Measurements from ENCODE around the gene SMC2.
A peak's percentile ranks its signal among the peaks of the same experiment; 100 is the strongest.

SMC2 gene

GRCh38 chr9:104091708-104092107 is 2.4 kb upstream of the SMC2 start:
- Histone ChIP-seq H3K79me1 (ENCODE audit: low read depth, low read length) (no peaks in the 10 kb centered on the region), H2AFZ (ENCODE audit: low read length) (peak overlapping the region; percentile 34), H3K27me3 (ENCODE audit: control insufficient read depth in 3 of 3, insufficient read depth in 3 of 3, low read depth in 1 of 3, low read length in 3 of 3) (no peaks in the 10 kb centered on the region), H3K9me3 (replicated peaks in 1 of 2; ENCODE audit: control insufficient read depth in 2 of 2, insufficient read depth in 1 of 2, low read depth in 1 of 2, low read length in 2 of 2) (no peaks in the 10 kb centered on the region), H2BK15ac (ENCODE audit: low read length) (no peak overlapping the region), H3K4me2 (ENCODE audit: insufficient read depth, low read length, poor library complexity, severe bottlenecking) (no peak overlapping the region), H3K18ac (ENCODE audit: low read length) (no peak overlapping the region), H2BK5ac (ENCODE audit: low read length) (no peak overlapping the region), H3K4me1 (ENCODE audit: control insufficient read depth in 2 of 2, insufficient read depth in 1 of 2, low read depth in 1 of 2, low read length in 2 of 2) (peaks cover 3 to 9% of the 10 kb centered on the region in 2 donors), H3K9ac (ENCODE audit: low read depth, low read length, poor library complexity) (no peak overlapping the region), H2BK12ac (ENCODE audit: low read length) (no peak overlapping the region), H3K4me3 (ENCODE audit: low read length in 2 of 2) (no peak overlapping the region), H2BK120ac (ENCODE audit: low read depth, low read length) (no peak overlapping the region), H4K91ac (ENCODE audit: low read depth, low read length, poor library complexity) (no peak overlapping the region), H2AK5ac (ENCODE audit: low read depth, low read length) (no peak overlapping the region), H3K4ac (ENCODE audit: low read length) (no peak overlapping the region), H3K27ac (replicated peaks; ENCODE audit: low read length) (no peak overlapping the region), H3K36me3 (replicated peaks in 1 of 2; ENCODE audit: control insufficient read depth in 2 of 2, insufficient read depth in 2 of 2, low read length in 2 of 2) (peaks cover 0 to 10% of the 10 kb centered on the region in 2 donors), H4K8ac (ENCODE audit: low read depth, low read length) (no peak overlapping the region), H3K14ac (ENCODE audit: low read length) (no peak overlapping the region), H3K23ac (ENCODE audit: low read depth, low read length, poor library complexity) (no peak overlapping the region)
- DNase-seq (ENCODE audit: low spot score), result no peak
- no CpG with 5 or more reads among the region's 4 CpGs for WGBS, 2 donors (ENCODE audit: extremely low coverage in 2 of 2, insufficient read length in 2 of 2, insufficient replicate concordance in 1 of 2)

- WGBS, 2 donors (ENCODE audit: extremely low coverage in 2 of 2, insufficient read length in 2 of 2, insufficient replicate concordance in 1 of 2), result no CpG with 5 or more reads among the region's 2 CpGs
- Histone ChIP-seq H3K18ac (ENCODE audit: low read length) (no peak overlapping the region), H3K4me1 (ENCODE audit: control insufficient read depth in 2 of 2, insufficient read depth in 1 of 2, low read depth in 1 of 2, low read length in 2 of 2) (peaks cover 3 to 9% of the 10 kb centered on the region in 2 donors), H3K9ac (ENCODE audit: low read depth, low read length, poor library complexity) (no peak overlapping the region), H2AK5ac (ENCODE audit: low read depth, low read length) (no peak overlapping the region), H4K8ac (ENCODE audit: low read depth, low read length) (no peak overlapping the region), H2AFZ (ENCODE audit: low read length) (no peak overlapping the region), H3K4me3 (ENCODE audit: low read length in 2 of 2) (no peak overlapping the region), H3K4me2 (ENCODE audit: insufficient read depth, low read length, poor library complexity, severe bottlenecking) (no peak overlapping the region), H3K23ac (ENCODE audit: low read depth, low read length, poor library complexity) (no peak overlapping the region), H2BK5ac (ENCODE audit: low read length) (no peak overlapping the region), H3K36me3 (replicated peaks in 1 of 2; ENCODE audit: control insufficient read depth in 2 of 2, insufficient read depth in 2 of 2, low read length in 2 of 2) (peaks cover 0 to 12% of the 10 kb centered on the region in 2 donors), H3K27me3 (ENCODE audit: control insufficient read depth in 3 of 3, insufficient read depth in 3 of 3, low read depth in 1 of 3, low read length in 3 of 3) (no peaks in the 10 kb centered on the region), H4K91ac (ENCODE audit: low read depth, low read length, poor library complexity) (no peak overlapping the region), H3K14ac (ENCODE audit: low read length) (no peak overlapping the region), H3K4ac (ENCODE audit: low read length) (no peak overlapping the region), H3K79me1 (ENCODE audit: low read depth, low read length) (no peaks in the 10 kb centered on the region), H3K9me3 (replicated peaks in 1 of 2; ENCODE audit: control insufficient read depth in 2 of 2, insufficient read depth in 1 of 2, low read depth in 1 of 2, low read length in 2 of 2) (no peaks in the 10 kb centered on the region), H2BK12ac (ENCODE audit: low read length) (no peak overlapping the region), H2BK15ac (ENCODE audit: low read length) (no peak overlapping the region), H2BK120ac (ENCODE audit: low read depth, low read length) (no peak overlapping the region), H3K27ac (replicated peaks; ENCODE audit: low read length) (no peak overlapping the region)
- no peak for DNase-seq (ENCODE audit: low spot score)
Measured at GRCh38 chr9:104092192-104092591, 1.9 kb upstream of the SMC2 start.

GRCh38 chr9:104092875-104093600 is 1.1 kb upstream of the SMC2 start:
- no peak overlapping the region for H2BK5ac ChIP-seq (ENCODE audit: low read length)
- no peak overlapping the region for H3K14ac ChIP-seq (ENCODE audit: low read length)
- no peak overlapping the region for H2BK12ac ChIP-seq (ENCODE audit: low read length)
- no peak for DNase-seq (ENCODE audit: low spot score)
- H2AK5ac ChIP-seq (ENCODE audit: low read depth, low read length), result no peak overlapping the region
- H2BK120ac ChIP-seq (ENCODE audit: low read depth, low read length), result no peak overlapping the region
- H4K8ac ChIP-seq (ENCODE audit: low read depth, low read length), result no peak overlapping the region
- no peak overlapping the region for H3K4ac ChIP-seq (ENCODE audit: low read length)
- no peak overlapping the region for H3K23ac ChIP-seq (ENCODE audit: low read depth, low read length, poor library complexity)
- no peak overlapping the region for H2BK15ac ChIP-seq (ENCODE audit: low read length)
- H3K36me3 ChIP-seq (replicated peaks in 1 of 2; ENCODE audit: control insufficient read depth in 2 of 2, insufficient read depth in 2 of 2, low read length in 2 of 2), result peaks cover 0 to 19% of the 10 kb centered on the region in 2 donors
- H3K4me2 ChIP-seq (ENCODE audit: insufficient read depth, low read length, poor library complexity, severe bottlenecking), result peak overlapping the region; percentile 51
- H3K9ac ChIP-seq (ENCODE audit: low read depth, low read length, poor library complexity), result no peak overlapping the region
- H3K27me3 ChIP-seq (ENCODE audit: control insufficient read depth in 3 of 3, insufficient read depth in 3 of 3, low read depth in 1 of 3, low read length in 3 of 3), result no peaks in the 10 kb centered on the region
- no peak overlapping the region for H4K91ac ChIP-seq (ENCODE audit: low read depth, low read length, poor library complexity)
- H3K4me1 ChIP-seq (ENCODE audit: control insufficient read depth in 2 of 2, insufficient read depth in 1 of 2, low read depth in 1 of 2, low read length in 2 of 2), result peaks cover 3 to 9% of the 10 kb centered on the region in 2 donors
- H3K18ac ChIP-seq (ENCODE audit: low read length), result no peak overlapping the region
- peak overlapping the region; percentile 55 to 95 for H3K4me3 ChIP-seq (ENCODE audit: low read length in 2 of 2)
- H2AFZ ChIP-seq (ENCODE audit: low read length), result peak overlapping the region; percentile 94
- H3K79me1 ChIP-seq (ENCODE audit: low read depth, low read length), result no peaks in the 10 kb centered on the region
- no CpG with 5 or more reads among the region's 12 CpGs for WGBS, 2 donors (ENCODE audit: extremely low coverage in 2 of 2, insufficient read length in 2 of 2, insufficient replicate concordance in 1 of 2)
- H3K9me3 ChIP-seq (replicated peaks in 1 of 2; ENCODE audit: control insufficient read depth in 2 of 2, insufficient read depth in 1 of 2, low read depth in 1 of 2, low read length in 2 of 2), result no peaks in the 10 kb centered on the region
- peak overlapping the region; percentile 80 for H3K27ac ChIP-seq (replicated peaks; ENCODE audit: low read length)

GRCh38 chr9:104094534-104095015 is 466 bp downstream of the SMC2 start:
- no peak overlapping the region for H3K4ac ChIP-seq (ENCODE audit: low read length)
- H3K27ac ChIP-seq (replicated peaks; ENCODE audit: low read length), result no peak overlapping the region
- DNase-seq (ENCODE audit: low spot score), result no peak
- H3K9me3 ChIP-seq (replicated peaks in 1 of 2; ENCODE audit: control insufficient read depth in 2 of 2, insufficient read depth in 1 of 2, low read depth in 1 of 2, low read length in 2 of 2), result no peaks in the 10 kb centered on the region
- no peak overlapping the region for H2BK15ac ChIP-seq (ENCODE audit: low read length)
- H3K36me3 ChIP-seq (replicated peaks in 1 of 2; ENCODE audit: control insufficient read depth in 2 of 2, insufficient read depth in 2 of 2, low read length in 2 of 2), result peaks cover 0 to 34% of the 10 kb centered on the region in 2 donors
- H2AK5ac ChIP-seq (ENCODE audit: low read depth, low read length), result no peak overlapping the region
- H3K27me3 ChIP-seq (ENCODE audit: control insufficient read depth in 3 of 3, insufficient read depth in 3 of 3, low read depth in 1 of 3, low read length in 3 of 3), result no peaks in the 10 kb centered on the region
- no peak overlapping the region for H2BK5ac ChIP-seq (ENCODE audit: low read length)
- WGBS, 2 donors (ENCODE audit: extremely low coverage in 2 of 2, insufficient read length in 2 of 2, insufficient replicate concordance in 1 of 2), result no CpG with 5 or more reads among the region's 18 CpGs
- H3K9ac ChIP-seq (ENCODE audit: low read depth, low read length, poor library complexity), result no peak overlapping the region
- no peak overlapping the region for H4K8ac ChIP-seq (ENCODE audit: low read depth, low read length)
- H2BK120ac ChIP-seq (ENCODE audit: low read depth, low read length), result no peak overlapping the region
- peak overlapping the region; percentile 94 for H2AFZ ChIP-seq (ENCODE audit: low read length)
- H4K91ac ChIP-seq (ENCODE audit: low read depth, low read length, poor library complexity), result no peak overlapping the region
- H3K4me3 ChIP-seq (ENCODE audit: low read length in 2 of 2), result peak overlapping the region; percentile 55 to 95
- no peak overlapping the region for H2BK12ac ChIP-seq (ENCODE audit: low read length)
- H3K14ac ChIP-seq (ENCODE audit: low read length), result no peak overlapping the region
- H3K18ac ChIP-seq (ENCODE audit: low read length), result no peak overlapping the region
- peaks cover 3 to 9% of the 10 kb centered on the region in 2 donors for H3K4me1 ChIP-seq (ENCODE audit: control insufficient read depth in 2 of 2, insufficient read depth in 1 of 2, low read depth in 1 of 2, low read length in 2 of 2)
- H3K4me2 ChIP-seq (ENCODE audit: insufficient read depth, low read length, poor library complexity, severe bottlenecking), result peak overlapping the region; percentile 51
- no peak overlapping the region for H3K23ac ChIP-seq (ENCODE audit: low read depth, low read length, poor library complexity)
- no peaks in the 10 kb centered on the region for H3K79me1 ChIP-seq (ENCODE audit: low read depth, low read length)

Measured in neuronal stem cell (in vitro differentiated cells).